Activated CD8-positive, alpha-beta memory T cell treated with anti-CD3 and anti-CD28 coated beads for 24 hours (primary cell): ENCODE results near the gene RASGRP3.

ENCODE experiments used
- DNase-seq: peaks from one replicate; pipeline ENCODE4 v3.0.0-alpha.2; 2020

The RASGRP3 gene

GRCh38 chr2:33526921-33527320 is 50.5 kb downstream of the RASGRP3 start:
- DNase-seq = no peak

GRCh38 chr2:33528441-33528950 is 52.0 kb downstream of the RASGRP3 start:
- no peak for DNase-seq

- DNase-seq = no peak
Observed at GRCh38 chr2:33529771-33530481, 53.5 kb downstream of the RASGRP3 start.

- DNase-seq = no peak
Observed at GRCh38 chr2:33530690-33531548, 54.5 kb downstream of the RASGRP3 start.

- DNase-seq = no peak
Observed at GRCh38 chr2:33531549-33532059, 55.2 kb downstream of the RASGRP3 start.

- DNase-seq = no peak
Observed at GRCh38 chr2:33532146-33532545, 55.7 kb downstream of the RASGRP3 start.

GRCh38 chr2:33532966-33533365 is 56.5 kb downstream of the RASGRP3 start:
- DNase-seq = no peak

GRCh38 chr2:33535421-33535820 is 59.0 kb downstream of the RASGRP3 start:
- no peak for DNase-seq

GRCh38 chr2:33541243-33541642 is 64.8 kb downstream of the RASGRP3 start:
- no peak for DNase-seq

GRCh38 chr2:33550206-33550605 is 73.8 kb downstream of the RASGRP3 start:
- DNase-seq = no peak

- no peak for DNase-seq
Observed at GRCh38 chr2:33552758-33553461, 76.5 kb downstream of the RASGRP3 start.

GRCh38 chr2:33555681-33556080 is 79.2 kb downstream of the RASGRP3 start:
- no peak for DNase-seq

GRCh38 chr2:33559328-33559727 is 82.9 kb downstream of the RASGRP3 start:
- no peak for DNase-seq

GRCh38 chr2:33560017-33560416 is 83.6 kb downstream of the RASGRP3 start:
- DNase-seq = no peak

- DNase-seq = no peak
Observed at GRCh38 chr2:33561872-33562271, 85.4 kb downstream of the RASGRP3 start.

- DNase-seq = no peak
Observed at GRCh38 chr2:33570681-33571080, 94.2 kb downstream of the RASGRP3 start.

GRCh38 chr2:33573657-33574056 is 97.2 kb downstream of the RASGRP3 start:
- no peak for DNase-seq

GRCh38 chr2:33577084-33577483 is 100.6 kb downstream of the RASGRP3 start:
- DNase-seq = no peak

GRCh38 chr2:33577668-33578067 is 101.2 kb downstream of the RASGRP3 start:
- no peak for DNase-seq

GRCh38 chr2:33579227-33579626 is 102.8 kb downstream of the RASGRP3 start:
- no peak for DNase-seq

GRCh38 chr2:33581872-33582271 is 105.4 kb downstream of the RASGRP3 start:
- DNase-seq = no peak

GRCh38 chr2:33583194-33583938 is 106.9 kb downstream of the RASGRP3 start:
- DNase-seq = no peak
